ENCODE measurements around the gene VARS2. TPM values are rescaled to one million over a fixed set of nuclear protein-coding genes. Genes with fewer than 3 reads are reported as not detected.

Gene VARS2
- total and polyA plus RNA-seq, 7 experiments from 2014 or later: 17.1 to 47.3 (median 22.7) TPM

DNA sequence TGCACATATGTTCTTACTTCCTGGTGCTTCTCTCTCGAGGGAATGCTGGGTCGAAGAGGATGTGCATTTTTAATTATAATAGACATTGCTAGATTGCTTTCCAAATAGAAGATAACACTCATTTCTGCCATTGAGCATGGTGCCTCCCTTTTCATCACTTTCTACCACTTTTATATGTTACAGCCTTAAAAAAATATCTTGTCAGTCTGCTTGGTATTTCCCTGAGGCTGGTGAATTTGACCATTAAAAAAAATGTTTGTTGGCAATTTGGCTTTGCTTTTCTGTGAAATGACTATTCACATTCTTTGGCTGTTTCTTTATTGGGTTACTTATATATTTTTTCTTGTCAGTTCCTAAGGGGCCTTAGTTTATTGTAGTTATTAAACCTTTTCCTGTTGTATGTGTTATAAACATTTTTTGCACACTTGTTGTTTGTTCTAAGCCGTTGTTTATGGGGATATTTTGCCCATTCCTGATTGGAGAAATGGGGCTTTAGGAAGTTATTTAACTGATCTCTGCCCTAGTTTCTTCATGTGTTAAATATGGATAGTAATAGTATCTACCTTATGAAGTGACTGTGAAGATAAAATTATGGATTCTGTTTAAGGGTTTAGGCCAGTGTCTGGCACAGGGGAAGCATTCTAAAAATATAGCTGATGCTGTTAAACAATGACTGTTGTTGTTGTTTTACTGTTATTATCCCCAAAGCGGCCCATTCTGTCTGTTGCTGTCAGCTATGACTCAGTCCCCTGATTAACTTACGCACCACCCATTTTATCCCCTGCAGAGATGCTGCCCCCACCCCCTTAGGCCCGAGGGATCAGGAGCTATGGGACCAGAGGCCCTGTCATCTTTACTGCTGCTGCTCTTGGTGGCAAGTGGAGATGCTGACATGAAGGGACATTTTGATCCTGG lies 25.9 kb upstream of the VARS2 start:
- CTCF ChIA-PET: no interaction called here
- H3K27me3 Mint-ChIP-seq: no peaks in the 10 kb centered on the region

DNA sequence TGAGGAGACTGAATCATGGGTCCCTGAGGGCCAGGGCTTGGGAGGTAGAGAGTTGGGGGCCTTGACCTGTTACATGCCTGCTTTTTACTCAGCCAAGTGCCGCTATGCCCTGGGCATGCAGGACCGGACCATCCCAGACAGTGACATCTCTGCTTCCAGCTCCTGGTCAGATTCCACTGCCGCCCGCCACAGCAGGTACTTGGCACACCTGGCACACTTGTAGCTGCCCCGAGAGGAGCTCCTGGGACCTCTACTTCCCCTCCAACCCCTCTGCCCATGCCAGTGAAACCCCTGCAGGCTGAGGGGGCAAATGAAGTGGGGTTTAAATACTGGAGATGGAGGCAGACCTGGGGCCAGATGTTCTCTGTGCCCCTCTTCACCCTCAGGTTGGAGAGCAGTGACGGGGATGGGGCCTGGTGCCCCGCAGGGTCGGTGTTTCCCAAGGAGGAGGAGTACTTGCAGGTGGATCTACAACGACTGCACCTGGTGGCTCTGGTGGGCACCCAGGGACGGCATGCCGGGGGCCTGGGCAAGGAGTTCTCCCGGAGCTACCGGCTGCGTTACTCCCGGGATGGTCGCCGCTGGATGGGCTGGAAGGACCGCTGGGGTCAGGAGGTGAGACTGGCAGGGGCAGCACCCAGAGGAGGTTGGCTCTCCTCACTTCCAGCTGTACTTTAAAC lies 25.1 kb upstream of the VARS2 start:
- peaks cover 0 to 19% (median 9%) of the 10 kb centered on the region in 5 donors for H3K36me3 Mint-ChIP-seq
- Histone ChIP-seq H3K4me3 (ENCODE audit: low read length) (no peak overlapping the region), H3K36me3 (ENCODE audit: control insufficient read depth in 2 of 3, insufficient read depth in 3 of 3, low read length in 3 of 3) (peaks cover 0 to 31% (median 0%) of the 10 kb centered on the region in 3 experiments), H3K4me1 (ENCODE audit: control insufficient read depth in 2 of 2, insufficient read depth in 2 of 2, low read length in 2 of 2) (peaks cover 12 to 22% of the 10 kb centered on the region in 2 donors), H3K27ac (ENCODE audit: low read depth, low read length) (no peak overlapping the region), H3K9me3 (ENCODE audit: control insufficient read depth in 2 of 3, low read length in 3 of 3) (no peaks in the 10 kb centered on the region), H3K27me3 (ENCODE audit: control insufficient read depth in 2 of 2, insufficient read depth in 2 of 2, low read length in 2 of 2) (no peaks in the 10 kb centered on the region)
- DNase-seq (no peak), ATAC-seq (no peak)
- H3K4me3 Mint-ChIP-seq: no peak overlapping the region
- no peaks in the 10 kb centered on the region for H3K27me3 Mint-ChIP-seq
- H3K27ac Mint-ChIP-seq: peak overlapping the region in 1 of 9 donors; percentile 22
- ChIA-PET POLR2A (interaction anchor here (0.5 to 1.7 kb wide), 7 partner anchors 10 to 259 kb away, joined by 3 to 5 read pairs (median 4); no protein-coding TSS in a partner anchor), CTCF (interaction anchor here (0.7 kb wide), 1 partner anchor 59 kb away, joined by 3 read pairs; no protein-coding TSS in a partner anchor)
- H3K9me3 Mint-ChIP-seq: no peaks in the 10 kb centered on the region
- peaks cover 15 to 35% (median 24%) of the 10 kb centered on the region in 7 donors for H3K4me1 Mint-ChIP-seq
- intact Hi-C loops (cut with micrococcal nuclease): loop anchor here in 1 of 2 donors (10.0 kb wide), 1 partner anchor 274 kb away; the partner anchor contains the start of genes MRPS18B and PPP1R10

More for the DNA sequence above, 25.9 kb upstream of the VARS2 start:
- H3K36me3 Mint-ChIP-seq: peaks cover 0 to 19% (median 9%) of the 10 kb centered on the region in 5 donors
- H3K4me3 Mint-ChIP-seq: no peak overlapping the region
- Histone ChIP-seq H3K4me1 (ENCODE audit: control insufficient read depth in 2 of 2, insufficient read depth in 2 of 2, low read length in 2 of 2) (peaks cover 12 to 29% of the 10 kb centered on the region in 2 donors), H3K27ac (ENCODE audit: low read depth, low read length) (no peak overlapping the region), H3K36me3 (ENCODE audit: control insufficient read depth in 2 of 3, insufficient read depth in 3 of 3, low read length in 3 of 3) (peaks cover 0 to 26% (median 0%) of the 10 kb centered on the region in 3 experiments), H3K9me3 (ENCODE audit: control insufficient read depth in 2 of 3, low read length in 3 of 3) (no peaks in the 10 kb centered on the region), H3K4me3 (ENCODE audit: low read length) (no peak overlapping the region), H3K27me3 (ENCODE audit: control insufficient read depth in 2 of 2, insufficient read depth in 2 of 2, low read length in 2 of 2) (no peaks in the 10 kb centered on the region)
- DNase-seq: no peak
- peaks cover 20 to 42% (median 30%) of the 10 kb centered on the region in 7 donors for H3K4me1 Mint-ChIP-seq
- POLR2A ChIA-PET: interaction anchor here (0.5 to 1.1 kb wide), 5 partner anchors 9 to 259 kb away, joined by 3 to 5 read pairs (median 3); no protein-coding TSS in a partner anchor
- peak overlapping the region in 3 of 9 donors; percentile 10 to 22 (median 19) for H3K27ac Mint-ChIP-seq
- no peak for ATAC-seq
- intact Hi-C loops (cut with micrococcal nuclease): loop anchor here in 1 of 2 donors (10.0 kb wide), 1 partner anchor 273 kb away; the partner anchor contains the start of genes MRPS18B and PPP1R10
- no peaks in the 10 kb centered on the region for H3K9me3 Mint-ChIP-seq

DNA sequence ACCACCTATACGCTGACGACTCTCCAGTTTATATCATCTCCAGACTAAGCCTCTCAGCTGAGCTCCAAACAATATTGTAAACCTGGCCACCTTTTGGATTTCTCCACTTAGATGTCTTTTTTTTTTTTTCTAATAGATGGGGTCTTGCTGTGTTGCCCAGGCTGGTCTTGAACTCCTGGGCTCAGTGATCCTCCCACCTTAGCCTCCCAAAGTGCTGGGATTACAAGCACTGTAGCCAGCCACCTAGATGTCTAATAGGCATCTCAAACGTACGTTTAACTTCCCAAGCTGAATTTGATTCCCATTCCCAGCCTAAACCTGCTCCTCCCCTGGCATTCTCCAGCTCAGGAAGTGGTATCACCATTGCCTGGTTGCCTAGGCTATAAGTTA lies 24.5 kb upstream of the VARS2 start:
- Histone ChIP-seq H3K4me3 (ENCODE audit: low read length) (no peak overlapping the region), H3K4me1 (ENCODE audit: control insufficient read depth in 2 of 2, insufficient read depth in 2 of 2, low read length in 2 of 2) (peaks cover 12 to 22% of the 10 kb centered on the region in 2 donors), H3K9me3 (ENCODE audit: control insufficient read depth in 2 of 3, low read length in 3 of 3) (no peaks in the 10 kb centered on the region), H3K27me3 (ENCODE audit: control insufficient read depth in 2 of 2, insufficient read depth in 2 of 2, low read length in 2 of 2) (no peaks in the 10 kb centered on the region), H3K27ac (ENCODE audit: low read depth, low read length) (no peak overlapping the region), H3K36me3 (ENCODE audit: control insufficient read depth in 2 of 3, insufficient read depth in 3 of 3, low read length in 3 of 3) (peaks cover 0 to 36% (median 0%) of the 10 kb centered on the region in 3 experiments)
- Mint-ChIP-seq H3K36me3 (peaks cover 0 to 19% (median 9%) of the 10 kb centered on the region in 5 donors), H3K9me3 (no peaks in the 10 kb centered on the region), H3K27me3 (no peaks in the 10 kb centered on the region), H3K27ac (no peak overlapping the region), H3K4me3 (no peak overlapping the region), H3K4me1 (peaks cover 15 to 35% (median 24%) of the 10 kb centered on the region in 7 donors)
- CTCF ChIA-PET: interaction anchor here (0.6 to 0.7 kb wide), 2 partner anchors 60 to 571 kb away, joined by 3 read pairs; no protein-coding TSS in a partner anchor
- no peak for ATAC-seq
- POLR2A ChIA-PET: interaction anchor here (0.5 to 1.7 kb wide), 4 partner anchors 10 to 207 kb away, joined by 3 to 5 read pairs (median 4); no protein-coding TSS in a partner anchor
- no peak for DNase-seq
- intact Hi-C loops (cut with micrococcal nuclease): loop anchor here in 1 of 2 donors (10.0 kb wide), 1 partner anchor 275 kb away; the partner anchor contains the start of genes MRPS18B and PPP1R10

DNA sequence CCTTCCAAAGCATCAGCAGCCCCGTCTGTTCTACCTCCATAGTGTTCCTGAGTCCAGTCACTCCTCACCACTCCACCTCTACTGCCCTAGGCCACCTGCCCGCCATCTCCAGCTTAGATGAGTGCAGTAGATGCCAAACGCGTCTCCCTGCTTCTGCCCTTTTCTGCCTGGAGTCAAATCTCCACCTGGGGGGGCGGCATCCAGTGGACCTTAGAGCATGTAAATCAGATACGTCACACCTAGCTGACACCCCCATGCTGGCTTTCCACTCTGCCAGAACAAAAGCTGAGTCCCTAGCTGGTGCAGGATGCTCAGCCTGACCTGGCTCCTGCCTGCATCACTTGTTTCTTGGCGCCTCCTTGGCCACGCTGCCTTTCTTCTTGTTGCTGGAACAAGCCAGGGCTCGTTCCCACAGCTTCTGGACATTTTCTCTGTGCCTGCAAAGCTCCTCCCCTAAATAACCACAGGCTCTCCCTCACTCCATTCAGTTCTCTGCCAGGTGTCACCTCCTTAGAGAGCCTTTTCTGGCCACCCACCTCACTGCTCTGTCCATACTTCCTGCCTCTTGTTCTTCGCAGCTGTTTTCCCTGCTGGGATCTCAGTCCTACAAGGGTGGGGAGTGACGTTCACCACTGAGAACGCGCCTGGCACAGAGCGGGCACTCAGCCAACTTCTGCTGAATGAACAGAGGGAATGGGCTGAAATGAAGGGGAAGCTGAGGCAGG lies 24.0 kb upstream of the VARS2 start:
- H3K27me3 ChIP-seq (ENCODE audit: control insufficient read depth in 2 of 2, insufficient read depth in 2 of 2, low read length in 2 of 2): no peaks in the 10 kb centered on the region
- intact Hi-C loops (cut with micrococcal nuclease): loop anchor here in 1 of 2 donors (10.0 kb wide), 1 partner anchor 275 kb away; the partner anchor contains the start of genes MRPS18B and PPP1R10
- H3K36me3 ChIP-seq (ENCODE audit: control insufficient read depth in 2 of 3, insufficient read depth in 3 of 3, low read length in 3 of 3): peaks cover 0 to 41% (median 0%) of the 10 kb centered on the region in 3 experiments
- H3K4me1 Mint-ChIP-seq: peaks cover 20 to 32% (median 21%) of the 10 kb centered on the region in 7 donors
- peak overlapping the region in 1 of 10 donors; percentile 38 for H3K4me3 Mint-ChIP-seq
- H3K9me3 ChIP-seq (ENCODE audit: control insufficient read depth in 2 of 3, low read length in 3 of 3): no peaks in the 10 kb centered on the region
- no peaks in the 10 kb centered on the region for H3K9me3 Mint-ChIP-seq
- no peak overlapping the region for H3K4me3 ChIP-seq (ENCODE audit: low read length)
- no peak overlapping the region for H3K27ac Mint-ChIP-seq
- peaks cover 8 to 18% of the 10 kb centered on the region in 2 donors for H3K4me1 ChIP-seq (ENCODE audit: control insufficient read depth in 2 of 2, insufficient read depth in 2 of 2, low read length in 2 of 2)
- ChIA-PET CTCF (interaction anchor here (0.6 to 0.7 kb wide), 3 partner anchors 318 to 579 kb away, joined by 3 read pairs; no protein-coding TSS in a partner anchor), POLR2A (interaction anchor here (1.7 kb wide), 1 partner anchor 22 kb away, joined by 5 read pairs; no protein-coding TSS in a partner anchor)
- DNase-seq (no peak), ATAC-seq (no peak)
- no peak overlapping the region for H3K27ac ChIP-seq (ENCODE audit: low read depth, low read length)
- H3K27me3 Mint-ChIP-seq: no peaks in the 10 kb centered on the region
- peaks cover 2 to 25% (median 12%) of the 10 kb centered on the region in 5 donors for H3K36me3 Mint-ChIP-seq

DNA sequence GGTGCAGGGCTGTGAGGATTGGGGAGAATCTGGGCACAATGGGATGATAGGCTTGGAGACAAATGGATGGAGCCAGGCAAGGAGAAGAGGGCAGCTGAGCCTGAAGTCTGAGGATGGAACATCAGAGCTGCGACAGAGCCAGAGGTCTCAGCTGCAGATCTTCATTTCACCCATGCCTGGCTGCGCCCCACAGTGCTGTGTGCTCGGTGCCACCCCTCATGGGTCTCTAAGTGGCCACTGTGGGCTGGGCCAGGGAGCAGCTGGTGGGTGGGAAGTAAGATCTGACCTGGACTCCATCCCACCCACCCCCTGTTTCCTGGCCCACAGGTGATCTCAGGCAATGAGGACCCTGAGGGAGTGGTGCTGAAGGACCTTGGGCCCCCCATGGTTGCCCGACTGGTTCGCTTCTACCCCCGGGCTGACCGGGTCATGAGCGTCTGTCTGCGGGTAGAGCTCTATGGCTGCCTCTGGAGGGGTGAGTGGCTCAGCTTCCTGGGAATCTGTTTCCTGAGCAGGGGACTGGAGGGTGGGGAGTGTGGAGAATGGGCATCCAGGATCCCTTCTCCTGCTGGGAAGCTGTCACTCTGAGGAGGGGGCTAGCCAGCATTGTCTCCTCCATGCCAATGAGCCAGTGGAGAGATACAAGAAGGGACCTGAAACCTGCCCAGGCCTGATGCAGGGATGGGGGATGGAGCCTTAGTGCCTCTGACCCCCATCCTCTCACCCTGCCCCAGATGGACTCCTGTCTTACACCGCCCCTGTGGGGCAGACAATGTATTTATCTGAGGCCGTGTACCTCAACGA lies 23.2 kb upstream of the VARS2 start:
- no peaks in the 10 kb centered on the region for H3K9me3 ChIP-seq (ENCODE audit: control insufficient read depth in 2 of 3, low read length in 3 of 3)
- Mint-ChIP-seq H3K36me3 (peaks cover 2 to 31% (median 13%) of the 10 kb centered on the region in 5 donors), H3K27me3 (no peaks in the 10 kb centered on the region), H3K4me3 (no peak overlapping the region), H3K27ac (no peak overlapping the region), H3K4me1 (peaks cover 13 to 24% (median 15%) of the 10 kb centered on the region in 7 donors), H3K9me3 (no peaks in the 10 kb centered on the region)
- peaks cover 0 to 48% (median 0%) of the 10 kb centered on the region in 3 experiments for H3K36me3 ChIP-seq (ENCODE audit: control insufficient read depth in 2 of 3, insufficient read depth in 3 of 3, low read length in 3 of 3)
- H3K4me1 ChIP-seq (ENCODE audit: control insufficient read depth in 2 of 2, insufficient read depth in 2 of 2, low read length in 2 of 2): peaks cover under 1 to 11% of the 10 kb centered on the region in 2 donors
- ATAC-seq (no peak), DNase-seq (no peak)
- CTCF ChIA-PET: interaction anchor here (0.6 to 0.9 kb wide), 3 partner anchors 12 to 580 kb away, joined by 3 read pairs; no protein-coding TSS in a partner anchor
- H3K27ac ChIP-seq (ENCODE audit: low read depth, low read length): no peak overlapping the region
- POLR2A ChIA-PET: interaction anchor here (1.7 kb wide), 1 partner anchor 22 kb away, joined by 5 read pairs; no protein-coding TSS in a partner anchor
- no peaks in the 10 kb centered on the region for H3K27me3 ChIP-seq (ENCODE audit: control insufficient read depth in 2 of 2, insufficient read depth in 2 of 2, low read length in 2 of 2)
- intact Hi-C loops (cut with micrococcal nuclease): no loop called here
- H3K4me3 ChIP-seq (ENCODE audit: low read length): no peak overlapping the region

All from naive thymus-derived CD4-positive, alpha-beta T cell (primary cell).